IMR-90 (cell line): ENCODE measurements around the gene CCL11. TPM values are rescaled to one million over a fixed set of nuclear protein-coding genes. Genes with fewer than 3 reads are reported as not detected.

Experiments used
- ATAC-seq: fragments of 200-7000 bp; cut with Tn5 transposase; 2 replicates; pipeline ENCODE4 v1.9.1; 2020; ENCODE audit warnings: low read depth, mild to moderate bottlenecking, moderate library complexity
- BruUV-seq: library from RNA; stranded (reverse); fragments of 400-500 nt; replicated peaks from 2 replicates; lab custom pipeline; 2021; lab: Mats Ljungman, UMichigan
- CTCF ChIA-PET: fragments of 300-600 bp; formaldehyde crosslinking; extraction: SDS; loops from one replicate; lab custom pipeline; 2021; ENCODE audit warnings: antibody characterized with exemption; lab: Yijun Ruan, JAX
- POLR2A ChIA-PET: fragments of 300-600 bp; sonication (Branson Sonifier 250); formaldehyde crosslinking; loops from one replicate; lab custom pipeline; 2022; ENCODE audit warnings: antibody characterized with exemption; ENCODE audit not compliant: unreplicated experiment; lab: Charles Lee
- DNase-seq: peaks from one replicate; pipeline ENCODE4 v3.0.0; 2013
- H2AFZ ChIP-seq: replicated peaks from 2 replicates; pipeline ENCODE3; 2013; ENCODE audit warnings: low read length, mild to moderate bottlenecking; ENCODE audit not compliant: poor library complexity
- H2AK5ac ChIP-seq: 2 replicates; pipeline ENCODE4 v1.6.1; 2013; ENCODE audit warnings: low read depth, low read length, inconsistent platforms
- H2AK9ac ChIP-seq: replicated peaks from 2 replicates; pipeline ENCODE3; 2013; ENCODE audit warnings: mild to moderate bottlenecking, low read depth, low read length, moderate library complexity; ENCODE audit not compliant: poor library complexity
- H2BK120ac ChIP-seq: 2 replicates; pipeline ENCODE4 v1.6.1; 2013; ENCODE audit warnings: low read depth, low read length, inconsistent platforms
- H2BK15ac ChIP-seq: 3 replicates; pipeline ENCODE4 v1.6.1; 2013; ENCODE audit warnings: low read depth, low read length, inconsistent platforms
- H2BK20ac ChIP-seq: 2 replicates; pipeline ENCODE4 v1.6.1; 2013; ENCODE audit warnings: low read depth, mild to moderate bottlenecking, inconsistent platforms, low read length, moderate library complexity
- H2BK5ac ChIP-seq: 2 replicates; pipeline ENCODE4 v1.6.1; 2013; ENCODE audit warnings: mild to moderate bottlenecking, low read depth, low read length, inconsistent platforms; ENCODE audit not compliant: poor library complexity, severe bottlenecking
- H3K14ac ChIP-seq: replicated peaks from 2 replicates; pipeline ENCODE4 v1.6.1; 2013; ENCODE audit warnings: low read depth, low read length, inconsistent platforms
- H3K18ac ChIP-seq: 2 replicates; pipeline ENCODE4 v1.6.1; 2013; ENCODE audit warnings: low read depth, low read length, control low read depth
- H3K23ac ChIP-seq: 2 replicates; pipeline ENCODE4 v1.6.1; 2013; ENCODE audit warnings: low read depth, low read length, inconsistent platforms
- H3K27ac ChIP-seq: 2 replicates; pipeline ENCODE4 v1.5.1; 2013; ENCODE audit warnings: mild to moderate bottlenecking, control low read depth, low read length; ENCODE audit not compliant: insufficient read depth
- H3K27me3 ChIP-seq: 2 replicates; pipeline ENCODE4 v1.6.1; 2013; ENCODE audit warnings: low read length; ENCODE audit not compliant: control insufficient read depth, insufficient read depth
- H3K36me3 ChIP-seq: 2 replicates; pipeline ENCODE4 v1.6.1; 2013; ENCODE audit warnings: low read length, mixed read lengths; ENCODE audit not compliant: control insufficient read depth, insufficient read depth
- H3K4ac ChIP-seq: 2 replicates; pipeline ENCODE4 v1.6.1; 2013; ENCODE audit warnings: low read depth, low read length, inconsistent platforms
- H3K4me1 ChIP-seq: 2 replicates; pipeline ENCODE4 v1.6.1; 2013; ENCODE audit warnings: low read length, mixed read lengths; ENCODE audit not compliant: control insufficient read depth, insufficient read depth
- H3K4me2 ChIP-seq: 2 replicates; pipeline ENCODE4 v1.6.1; 2013; ENCODE audit warnings: low read depth, mild to moderate bottlenecking, control low read depth, low read length, moderate library complexity
- H3K4me3 ChIP-seq: 2 replicates; pipeline ENCODE4 v1.5.1; 2013; ENCODE audit warnings: low read depth, mild to moderate bottlenecking, control low read depth, low read length, moderate library complexity; ENCODE audit not compliant: insufficient read depth
- H3K56ac ChIP-seq: 2 replicates; pipeline ENCODE4 v1.6.1; 2013; ENCODE audit warnings: low read length, inconsistent platforms; ENCODE audit not compliant: insufficient read depth; ENCODE audit errors: extremely low read depth
- H3K79me1 ChIP-seq, 2 experiments: 2 replicates each; pipeline ENCODE4 v1.6.1; 2013; ENCODE audit warnings: low read length in 2 of 2, inconsistent platforms in 1 of 2, low read depth in 1 of 2
- H3K9ac ChIP-seq: 2 replicates; pipeline ENCODE4 v1.6.1; 2013; ENCODE audit warnings: low read depth, low read length, control low read depth
- H3K9me1 ChIP-seq: 2 replicates; pipeline ENCODE4 v1.6.1; 2013; ENCODE audit warnings: low read length, inconsistent platforms; ENCODE audit not compliant: insufficient read depth
- H3K9me3 ChIP-seq: 2 replicates; pipeline ENCODE4 v1.6.1; 2013; ENCODE audit warnings: low read length; ENCODE audit not compliant: control insufficient read depth, insufficient read depth
- H4K20me1 ChIP-seq: 2 replicates; pipeline ENCODE4 v1.6.1; 2013; ENCODE audit warnings: low read length, inconsistent platforms; ENCODE audit not compliant: insufficient read depth
- H4K5ac ChIP-seq: 2 replicates; pipeline ENCODE4 v1.6.1; 2013; ENCODE audit warnings: mild to moderate bottlenecking, low read depth, low read length, control low read depth
- H4K8ac ChIP-seq, 2 experiments: 2 replicates each; pipeline ENCODE4 v1.6.1; 2013; ENCODE audit warnings: low read depth in 2 of 2, low read length in 2 of 2, control low read depth in 1 of 2, inconsistent platforms in 1 of 2
- H4K91ac ChIP-seq: 2 replicates; pipeline ENCODE4 v1.6.1; 2013; ENCODE audit warnings: low read depth, low read length, inconsistent platforms; ENCODE audit not compliant: insufficient read depth
- BHLHE40 ChIP-seq: fragments of 150-350 bp; IDR thresholded peaks from 2 replicates; pipeline ENCODE4 v1.6.1; 2016; ENCODE audit warnings: mild to moderate bottlenecking, low read depth, low read length
- CEBPB ChIP-seq: IDR thresholded peaks from 2 replicates; pipeline ENCODE4 v1.6.1; 2012; ENCODE audit warnings: low read depth, low read length, improper control_type of control experiment
- CHD1 ChIP-seq: IDR thresholded peaks from 2 replicates; pipeline ENCODE4 v1.6.1; 2012; ENCODE audit warnings: low read depth, low read length, improper control_type of control experiment
- FOS ChIP-seq: fragments of 150-350 bp; IDR thresholded peaks from 2 replicates; pipeline ENCODE4 v1.6.1; 2016; ENCODE audit warnings: low read depth, low read length
- MAFK ChIP-seq: IDR thresholded peaks from 2 replicates; pipeline ENCODE4 v1.6.1; 2012; ENCODE audit warnings: low read depth, low read length, improper control_type of control experiment
- MAZ ChIP-seq: IDR thresholded peaks from 2 replicates; pipeline ENCODE4 v1.6.1; 2012; ENCODE audit warnings: low read depth, mild to moderate bottlenecking, low read length, improper control_type of control experiment, moderate library complexity, borderline replicate concordance
- MXI1 ChIP-seq: IDR thresholded peaks from 2 replicates; pipeline ENCODE4 v1.6.1; 2012; ENCODE audit warnings: low read depth, mild to moderate bottlenecking, low read length, moderate library complexity, borderline replicate concordance
- NFE2L2 ChIP-seq: fragments of 150-350 bp; IDR thresholded peaks from 2 replicates; pipeline ENCODE4 v1.6.1; 2016; ENCODE audit warnings: low read depth, mild to moderate bottlenecking, low read length
- POLR2A ChIP-seq: IDR thresholded peaks from 2 replicates; pipeline ENCODE4 v1.6.1; 2012; ENCODE audit warnings: mild to moderate bottlenecking, low read depth, low read length
- RAD21 ChIP-seq: IDR thresholded peaks from 2 replicates; pipeline ENCODE4 v1.6.1; 2012; ENCODE audit warnings: low read length, improper control_type of control experiment
- RCOR1 ChIP-seq: IDR thresholded peaks from 2 replicates; pipeline ENCODE4 v1.6.1; 2012; ENCODE audit warnings: mild to moderate bottlenecking, low read length, improper control_type of control experiment; ENCODE audit not compliant: insufficient replicate concordance
- RFX5 ChIP-seq: IDR thresholded peaks from 2 replicates; pipeline ENCODE4 v1.8.0; 2012; ENCODE audit warnings: low read depth, mild to moderate bottlenecking, low read length, moderate library complexity
- SMC3 ChIP-seq: fragments of 150-350 bp; IDR thresholded peaks from 2 replicates; pipeline ENCODE4 v1.6.1; 2016; ENCODE audit warnings: low read depth, mild to moderate bottlenecking, antibody characterized with exemption, low read length, moderate library complexity
- dilution Hi-C: fragments of 300-500 bp; cut with HindIII; formaldehyde crosslinking; loops from one replicate; pipeline ENCODE4 v1.14.3; 2018; ENCODE audit warnings: low sequenced_read_pairs; ENCODE audit not compliant: unreplicated experiment
- in situ Hi-C: fragments of 300-500 bp; cut with MboI; formaldehyde crosslinking; loops from 3 replicates; pipeline ENCODE4 v1.14.3; 2019; ENCODE audit warnings: low sequenced_read_pairs, inconsistent platforms, mixed read lengths
- intact Hi-C: fragments of 100-400 bp; cut with micrococcal nuclease; formaldehyde crosslinking; loops from 2 replicates; pipeline ENCODE4 v1.10.0; 2022
- polyA plus RNA-seq, 3 experiments: library from polyadenylated mRNA; depleted of rRNA; stranded (reverse); fragments of >200 nt; gene quantifications; 2 replicates each; pipeline ENCODE4 v1.2.3, GENCODE V29; 2012; ENCODE audit warnings: low replicate concordance in 1 of 3
- total RNA-seq: library from RNA; depleted of rRNA; stranded (reverse); fragments of >200 nt; gene quantifications from 2 replicates; pipeline ENCODE4 v1.2.3, GENCODE V29; 2012
- TF ChIP-seq, protein P1 (sequence below): conservative IDR thresholded peaks from 2 replicates; pipeline ENCODE4 v1.5.1; 2012; ENCODE audit warnings: mild to moderate bottlenecking, low read depth, low read length, improper control_type of control experiment
- TF ChIP-seq, protein P2 (sequence below): fragments of 150-350 bp; IDR thresholded peaks from 2 replicates; pipeline ENCODE4 v1.6.1; 2016; ENCODE audit warnings: low read depth, mild to moderate bottlenecking, low read length, moderate library complexity, borderline replicate concordance
- TF ChIP-seq, protein P3 (sequence below): fragments of 150-350 bp; IDR thresholded peaks from 2 replicates; pipeline ENCODE4 v1.6.1; 2017; ENCODE audit warnings: mild to moderate bottlenecking, antibody characterized with exemption, low read length, low read depth

Gene CCL11
- total and polyA plus RNA-seq, 2 of the 4 experiments (the other 2 are of a cell fraction): not detected

DNA sequence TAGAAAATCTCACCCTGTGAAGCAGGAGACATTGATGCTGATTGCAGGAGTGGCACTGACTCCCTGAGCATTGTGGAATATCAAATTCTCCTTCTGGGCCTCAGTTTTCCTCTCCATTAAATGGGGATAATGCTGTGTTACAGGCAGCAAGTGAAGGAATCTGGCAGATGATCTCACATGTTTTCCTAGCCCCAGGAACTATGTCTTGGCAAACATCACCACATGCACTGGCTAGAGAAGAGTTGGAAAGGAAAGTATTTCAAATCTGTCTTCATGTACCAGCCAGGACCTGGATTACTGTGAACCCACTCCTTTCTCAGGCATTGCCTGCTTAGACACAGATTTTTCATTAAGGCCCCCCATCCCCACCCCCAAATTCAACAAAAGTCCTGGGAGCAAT is 20.1 kb downstream of the CCL11 start:
- Histone ChIP-seq H2AFZ (no peak overlapping the region), H2AK9ac (no peak overlapping the region), H3K14ac (no peak overlapping the region; the same call in 1 of the 2 replicates), H3K23ac (no peak overlapping the region), H3K79me1 (no peaks in the 10 kb centered on the region), H3K4me3 (no peak overlapping the region), H3K4me2 (no peak overlapping the region), H3K9me3 (no peaks in the 10 kb centered on the region), H3K27me3 (no peaks in the 10 kb centered on the region), H2BK120ac (no peak overlapping the region), H3K4ac (no peak overlapping the region), H3K4me1 (peaks cover 14% of the 10 kb centered on the region), H2AK5ac (no peak overlapping the region), H3K27ac (no peak overlapping the region), H4K5ac (no peak overlapping the region), H2BK20ac (no peak overlapping the region), H4K8ac (no peak overlapping the region), H4K91ac (peak overlapping the region; percentile 14; the same call in 1 of the 2 replicates), H2BK15ac (no peak overlapping the region; the same call in 2 of the 3 replicates), H3K9me1 (peaks cover 4% of the 10 kb centered on the region; the same call in 1 of the 2 replicates), H4K20me1 (no peaks in the 10 kb centered on the region), H3K56ac (no peak overlapping the region), H2BK5ac (no peak overlapping the region), H3K18ac (peak overlapping the region; percentile 55; the same call in 1 of the 2 replicates), H3K36me3 (no peaks in the 10 kb centered on the region), H3K9ac (no peak overlapping the region)
- intact Hi-C loops: loop anchor here (1.0 to 2.0 kb wide), 3 partner anchors 56 to 527 kb away; no protein-coding TSS in a partner anchor
- dilution Hi-C loops: no loop called here
- DNase-seq (peak; percentile 23), ATAC-seq (no peak)
- POLR2A ChIA-PET: no interaction called here
- BruUV-seq: no TSS peak
- in situ Hi-C loops: loop anchor here (5.0 kb wide), 3 partner anchors 52 to 103 kb away; partner anchors contain the start of gene CCL13
- CTCF ChIA-PET: interaction anchor here (0.6 to 4.3 kb wide), 10 partner anchors 11 to 106 kb away, joined by 3 to 40 read pairs (median 4); partner anchors contain the start of gene CCL13
- TF ChIP-seq BHLHE40: no peak
- TF ChIP-seq, protein P1, sequence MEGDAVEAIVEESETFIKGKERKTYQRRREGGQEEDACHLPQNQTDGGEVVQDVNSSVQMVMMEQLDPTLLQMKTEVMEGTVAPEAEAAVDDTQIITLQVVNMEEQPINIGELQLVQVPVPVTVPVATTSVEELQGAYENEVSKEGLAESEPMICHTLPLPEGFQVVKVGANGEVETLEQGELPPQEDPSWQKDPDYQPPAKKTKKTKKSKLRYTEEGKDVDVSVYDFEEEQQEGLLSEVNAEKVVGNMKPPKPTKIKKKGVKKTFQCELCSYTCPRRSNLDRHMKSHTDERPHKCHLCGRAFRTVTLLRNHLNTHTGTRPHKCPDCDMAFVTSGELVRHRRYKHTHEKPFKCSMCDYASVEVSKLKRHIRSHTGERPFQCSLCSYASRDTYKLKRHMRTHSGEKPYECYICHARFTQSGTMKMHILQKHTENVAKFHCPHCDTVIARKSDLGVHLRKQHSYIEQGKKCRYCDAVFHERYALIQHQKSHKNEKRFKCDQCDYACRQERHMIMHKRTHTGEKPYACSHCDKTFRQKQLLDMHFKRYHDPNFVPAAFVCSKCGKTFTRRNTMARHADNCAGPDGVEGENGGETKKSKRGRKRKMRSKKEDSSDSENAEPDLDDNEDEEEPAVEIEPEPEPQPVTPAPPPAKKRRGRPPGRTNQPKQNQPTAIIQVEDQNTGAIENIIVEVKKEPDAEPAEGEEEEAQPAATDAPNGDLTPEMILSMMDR: no peak
- TF ChIP-seq POLR2A: no peak
- no peak for TF ChIP-seq RCOR1
- no peak for TF ChIP-seq MXI1
- no peak for TF ChIP-seq MAZ
- no peak for TF ChIP-seq NFE2L2
- TF ChIP-seq, protein P2, sequence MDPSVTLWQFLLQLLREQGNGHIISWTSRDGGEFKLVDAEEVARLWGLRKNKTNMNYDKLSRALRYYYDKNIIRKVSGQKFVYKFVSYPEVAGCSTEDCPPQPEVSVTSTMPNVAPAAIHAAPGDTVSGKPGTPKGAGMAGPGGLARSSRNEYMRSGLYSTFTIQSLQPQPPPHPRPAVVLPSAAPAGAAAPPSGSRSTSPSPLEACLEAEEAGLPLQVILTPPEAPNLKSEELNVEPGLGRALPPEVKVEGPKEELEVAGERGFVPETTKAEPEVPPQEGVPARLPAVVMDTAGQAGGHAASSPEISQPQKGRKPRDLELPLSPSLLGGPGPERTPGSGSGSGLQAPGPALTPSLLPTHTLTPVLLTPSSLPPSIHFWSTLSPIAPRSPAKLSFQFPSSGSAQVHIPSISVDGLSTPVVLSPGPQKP: no peak
- TF ChIP-seq FOS: no peak
- TF ChIP-seq CHD1: no peak
- no peak for TF ChIP-seq RAD21
- TF ChIP-seq MAFK: no peak
- TF ChIP-seq, protein P3, sequence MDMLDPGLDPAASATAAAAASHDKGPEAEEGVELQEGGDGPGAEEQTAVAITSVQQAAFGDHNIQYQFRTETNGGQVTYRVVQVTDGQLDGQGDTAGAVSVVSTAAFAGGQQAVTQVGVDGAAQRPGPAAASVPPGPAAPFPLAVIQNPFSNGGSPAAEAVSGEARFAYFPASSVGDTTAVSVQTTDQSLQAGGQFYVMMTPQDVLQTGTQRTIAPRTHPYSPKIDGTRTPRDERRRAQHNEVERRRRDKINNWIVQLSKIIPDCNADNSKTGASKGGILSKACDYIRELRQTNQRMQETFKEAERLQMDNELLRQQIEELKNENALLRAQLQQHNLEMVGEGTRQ: no peak
- no peak for TF ChIP-seq SMC3
- TF ChIP-seq RFX5: no peak
- TF ChIP-seq CEBPB: no peak
